Fibroblast of skin of abdomen (primary cell): ENCODE results near the gene TTC34.
"Not testable (repeated sequence)": the region's sequence is repeated elsewhere in the genome, so short reads cannot be mapped to it uniquely, and the experiment has no call there.

Experiments
- DNase-seq: peaks from one replicate; pipeline ENCODE4 v3.0.0-alpha.2; 2013

Gene TTC34

GRCh38 chr1:2628191-2628932 lies 173.1 kb downstream of the TTC34 start:
- no peak for DNase-seq

DNA sequence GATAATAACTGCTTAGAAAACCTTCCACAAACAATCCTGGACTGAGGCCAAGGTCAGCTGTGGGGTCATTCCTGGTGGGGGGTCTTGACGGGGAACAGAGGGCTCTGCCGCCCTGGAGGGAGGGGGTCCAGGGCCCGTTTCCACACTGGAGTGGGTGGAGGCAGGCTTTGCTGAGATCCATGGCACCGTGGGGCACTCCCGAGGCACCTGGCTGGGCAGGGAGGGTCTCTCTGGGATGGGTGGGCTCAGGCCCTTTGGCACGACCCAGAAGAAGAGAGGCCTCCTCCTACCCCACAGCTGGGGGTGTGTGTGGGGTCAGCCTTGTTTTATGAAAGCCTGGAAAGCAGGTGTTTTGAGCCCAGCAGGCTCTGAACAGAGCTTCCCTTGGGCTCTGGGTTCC lies 173.7 kb downstream of the TTC34 start:
- no peak for DNase-seq

DNA sequence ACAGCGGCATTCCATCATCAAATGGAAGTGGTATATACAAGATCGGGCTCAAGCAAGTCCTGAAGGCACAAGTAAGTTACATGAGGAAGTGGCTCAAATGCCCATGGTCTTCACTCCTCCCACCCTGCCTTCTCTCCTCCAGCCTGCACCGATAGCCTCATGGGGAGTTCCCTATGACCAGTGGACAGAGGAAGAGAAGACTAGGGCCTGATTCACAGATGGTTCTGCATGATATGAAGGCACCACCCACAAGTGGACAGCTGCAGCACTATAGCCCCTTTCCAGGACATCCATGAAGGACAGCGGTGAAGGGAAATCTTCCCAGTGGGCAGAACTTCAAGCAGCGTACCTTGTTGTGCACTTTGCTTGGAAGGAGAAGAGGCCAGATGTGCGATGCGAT lies 175.7 kb downstream of the TTC34 start:
- not testable (repeated sequence) for DNase-seq

DNA sequence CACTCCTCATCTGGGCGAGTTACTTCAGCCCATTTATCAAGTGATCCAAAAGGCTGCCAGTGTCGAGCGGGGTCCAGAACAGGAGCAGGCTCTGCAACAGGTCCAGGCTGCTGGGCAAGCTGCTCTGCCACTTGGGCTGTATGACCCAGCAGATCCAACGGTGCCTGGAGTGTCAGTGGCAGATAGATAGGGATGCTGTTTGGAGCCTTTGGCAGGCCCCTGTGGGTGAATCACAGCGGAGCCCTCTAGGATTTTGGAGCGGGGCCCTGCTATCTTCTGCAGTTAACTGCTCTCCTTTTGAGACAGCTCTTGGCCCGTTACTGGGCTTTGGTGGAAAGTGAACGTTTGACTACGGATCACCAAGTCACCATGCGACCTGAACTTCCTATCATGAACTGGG lies 176.2 kb downstream of the TTC34 start:
- DNase-seq: no peak

DNA sequence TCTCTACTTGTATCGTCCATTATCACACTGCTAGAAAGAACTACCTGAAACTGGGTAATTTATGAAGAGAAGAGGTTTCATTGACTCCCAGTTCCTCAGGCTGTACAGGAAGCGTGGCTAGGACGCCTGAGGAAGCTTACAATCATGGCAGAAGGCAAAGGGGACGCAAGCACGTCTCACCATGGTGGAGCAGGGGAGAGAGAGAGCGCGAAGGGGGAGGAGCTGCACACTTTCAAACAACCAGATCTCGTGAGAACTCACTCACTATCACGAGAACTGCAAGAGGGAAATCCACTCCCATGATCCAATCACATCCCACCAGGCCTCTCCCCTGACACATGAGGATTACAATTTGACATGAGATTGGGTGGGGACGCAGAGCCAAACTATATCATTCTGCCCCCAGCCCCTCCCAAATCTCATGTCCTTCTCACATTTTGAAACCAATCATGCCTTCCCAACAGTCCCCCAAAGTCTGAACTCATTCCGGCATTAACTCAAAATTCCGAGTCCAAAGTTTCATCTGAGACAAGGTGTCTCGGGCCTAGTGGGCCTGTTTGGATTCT lies 176.7 kb downstream of the TTC34 start:
- no peak for DNase-seq

DNA sequence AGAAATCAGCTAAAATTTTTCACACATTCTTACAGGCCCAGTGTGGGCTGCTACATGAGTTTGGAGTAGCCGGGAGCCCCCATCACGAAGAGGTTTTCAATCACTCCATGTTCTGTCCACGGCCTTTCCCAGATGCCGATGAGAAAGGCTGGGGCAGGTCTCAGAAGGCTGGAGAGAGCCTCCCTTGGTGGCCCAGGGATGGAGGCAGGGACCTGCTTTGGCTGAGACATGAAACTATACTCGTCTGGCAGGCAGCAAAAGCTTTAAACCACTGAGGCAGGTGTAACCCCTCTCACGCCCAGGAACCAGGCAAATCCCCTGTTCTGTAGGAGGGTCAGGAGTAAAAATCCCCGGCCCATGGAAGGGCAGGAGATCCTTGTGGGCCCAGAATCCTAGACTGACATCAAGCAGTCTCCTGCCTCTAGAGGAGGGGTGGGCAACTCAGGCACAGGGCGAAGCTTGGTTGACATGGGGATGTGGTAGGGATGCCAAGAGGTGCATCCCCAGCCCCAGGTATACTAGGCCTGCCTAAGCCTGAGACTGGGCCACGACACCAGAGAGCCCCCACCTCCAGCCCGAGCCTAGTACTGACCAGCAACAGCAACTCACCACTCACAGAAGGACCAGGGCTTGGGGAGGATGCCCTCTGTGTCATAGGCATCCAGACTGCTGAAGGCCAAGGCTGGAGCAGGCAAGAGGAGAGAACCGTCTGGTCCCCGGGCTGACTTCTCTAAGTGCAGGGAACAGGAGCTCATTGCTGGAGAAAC lies 177.7 kb downstream of the TTC34 start:
- no peak for DNase-seq

DNA sequence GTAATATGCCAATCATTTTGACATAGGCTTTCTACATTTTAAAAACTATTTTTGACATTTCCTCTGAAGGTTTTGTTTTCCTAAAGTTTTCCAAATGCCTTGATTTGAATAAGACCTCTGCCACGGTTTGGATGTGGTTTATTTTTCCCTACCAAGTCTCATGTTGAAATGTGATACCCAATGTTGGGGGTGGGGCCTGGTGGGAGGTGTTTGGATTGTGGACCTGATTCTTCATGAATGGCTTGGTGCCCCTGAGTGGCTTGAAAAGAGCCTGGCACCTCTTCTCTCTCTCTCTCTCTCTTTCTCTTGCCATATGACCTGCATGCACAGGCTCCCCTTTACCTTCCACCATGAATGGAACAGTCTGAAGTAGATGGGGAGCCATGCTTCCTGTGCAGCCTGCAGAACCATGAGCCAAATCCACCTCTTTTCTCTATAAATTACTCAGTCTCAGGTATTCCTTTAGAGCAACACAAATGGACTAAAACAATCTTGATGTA lies 183.5 kb downstream of the TTC34 start:
- DNase-seq: no peak

DNA sequence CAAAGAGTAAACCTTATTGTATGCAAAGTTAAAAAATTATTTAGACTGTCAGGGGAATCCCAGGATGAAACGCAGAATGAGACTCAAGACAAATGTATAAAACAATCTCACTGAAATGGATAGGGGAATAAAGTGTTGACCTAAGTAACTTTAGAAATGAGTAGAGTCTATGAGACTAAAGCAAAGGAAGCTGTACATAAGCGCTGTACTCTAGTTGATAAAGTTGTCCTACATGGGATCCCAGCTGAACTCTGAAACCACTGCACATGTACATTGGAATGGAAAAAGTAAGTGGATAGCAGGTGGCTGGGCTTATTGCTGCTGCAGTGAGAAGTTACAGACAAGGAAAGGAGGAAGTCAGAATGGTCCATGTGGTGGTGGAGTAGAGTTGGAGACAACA lies 187.3 kb downstream of the TTC34 start:
- DNase-seq: no peak

GRCh38 chr1:2612591-2613365 lies 188.7 kb downstream of the TTC34 start:
- no peak for DNase-seq

GRCh38 chr1:2611621-2612437 lies 189.7 kb downstream of the TTC34 start:
- DNase-seq: no peak

GRCh38 chr1:2611031-2611501 lies 190.4 kb downstream of the TTC34 start:
- DNase-seq: no peak

- DNase-seq: no peak
Measured at GRCh38 chr1:2610036-2610959, 191.2 kb downstream of the TTC34 start.

DNA sequence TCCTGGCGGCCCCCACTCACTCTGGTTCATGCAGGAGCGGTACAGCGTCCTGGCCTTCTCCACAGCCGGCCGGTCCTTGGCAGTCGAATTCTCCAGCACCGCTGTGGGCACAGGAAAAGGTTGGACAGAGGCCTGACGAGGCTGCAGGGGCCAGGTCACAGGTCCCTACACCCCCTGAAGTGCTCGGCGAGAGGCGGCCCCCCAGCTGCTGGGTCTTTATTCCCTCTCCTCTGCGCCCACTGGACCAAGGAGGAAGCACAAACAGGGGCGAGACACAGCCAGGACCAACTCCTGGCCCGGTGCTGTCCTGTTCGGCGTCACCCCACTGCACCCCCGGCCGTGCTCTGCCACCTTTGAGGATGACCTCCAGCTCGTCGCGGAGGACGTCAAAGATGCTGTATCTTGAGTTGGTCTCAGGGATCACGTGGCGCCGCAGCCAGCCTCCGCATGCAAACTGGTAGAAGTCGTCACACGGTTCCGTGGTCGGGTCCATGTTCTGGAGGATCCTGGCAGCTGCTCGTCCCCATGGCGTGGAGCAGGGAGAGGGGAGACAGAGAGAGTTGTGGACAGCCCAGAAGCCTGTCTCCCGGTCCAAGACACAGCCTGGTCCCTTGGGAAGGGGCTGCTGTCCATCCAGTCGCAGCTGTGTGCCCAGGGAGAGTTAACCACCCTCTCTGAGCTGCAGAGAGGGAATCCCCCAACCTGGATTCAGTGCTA lies 192.0 kb downstream of the TTC34 start:
- no peak for DNase-seq

DNA sequence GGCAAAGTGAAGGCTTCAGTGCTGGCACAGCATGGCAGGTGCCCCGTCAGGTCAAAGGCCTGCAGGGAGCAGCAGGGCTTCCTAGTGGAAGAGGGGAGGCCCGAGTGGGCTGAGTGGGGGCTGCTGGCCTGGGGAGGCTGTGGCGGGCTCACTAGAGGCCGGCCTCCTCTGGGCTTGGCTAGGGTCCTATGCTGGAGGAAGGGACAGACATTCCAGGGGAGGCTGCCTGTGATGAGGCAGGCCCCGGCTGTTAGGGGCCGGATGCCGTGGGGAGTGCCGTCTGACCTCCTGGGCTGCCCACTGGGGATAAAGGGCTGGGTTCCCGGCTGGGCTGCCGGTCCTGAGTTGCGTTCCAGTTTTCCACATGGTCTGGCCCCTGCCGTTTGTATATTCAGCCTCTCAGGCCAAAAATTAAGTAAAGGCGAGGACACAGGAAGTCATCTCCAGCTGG lies 193.8 kb downstream of the TTC34 start:
- no peak for DNase-seq

DNA sequence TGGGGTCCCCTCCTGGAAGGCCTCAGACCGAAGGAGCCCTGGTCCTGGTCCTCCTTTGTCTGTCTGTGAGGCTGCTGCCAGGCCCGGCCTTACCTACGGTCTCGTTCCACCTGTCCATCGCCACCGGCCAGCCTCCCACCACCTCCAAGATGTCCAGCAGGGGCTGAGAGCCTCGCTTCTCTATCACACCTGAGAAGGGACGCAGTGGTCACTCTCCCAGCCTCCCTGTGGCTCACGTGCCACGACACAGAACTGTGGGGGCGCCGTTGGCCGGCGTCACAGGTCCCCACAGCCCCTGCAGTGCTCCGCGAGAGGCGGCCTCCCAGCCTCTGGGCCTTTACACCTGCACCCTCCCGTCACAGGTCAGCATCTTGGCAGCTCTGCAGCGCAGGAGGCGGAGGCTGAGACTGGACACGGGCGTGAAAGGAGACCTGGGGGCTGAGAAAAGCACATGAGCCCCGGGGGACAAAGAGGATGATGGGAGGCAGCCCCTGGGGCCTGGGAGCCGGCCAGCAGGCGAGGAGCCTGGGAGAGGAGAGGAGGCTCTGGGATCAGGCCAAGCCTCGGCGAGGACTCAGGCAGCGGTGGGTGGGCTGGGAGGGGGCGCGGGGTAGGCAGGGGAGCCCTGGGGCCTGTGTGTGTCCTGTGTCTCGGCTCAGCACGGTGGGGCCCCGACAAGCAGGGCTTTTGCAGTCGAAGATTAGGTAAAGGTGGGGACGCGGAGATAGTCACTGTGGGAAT lies 194.4 kb downstream of the TTC34 start:
- DNase-seq: no peak

GRCh38 chr1:2606396-2606880 lies 195.1 kb downstream of the TTC34 start:
- no peak for DNase-seq

DNA sequence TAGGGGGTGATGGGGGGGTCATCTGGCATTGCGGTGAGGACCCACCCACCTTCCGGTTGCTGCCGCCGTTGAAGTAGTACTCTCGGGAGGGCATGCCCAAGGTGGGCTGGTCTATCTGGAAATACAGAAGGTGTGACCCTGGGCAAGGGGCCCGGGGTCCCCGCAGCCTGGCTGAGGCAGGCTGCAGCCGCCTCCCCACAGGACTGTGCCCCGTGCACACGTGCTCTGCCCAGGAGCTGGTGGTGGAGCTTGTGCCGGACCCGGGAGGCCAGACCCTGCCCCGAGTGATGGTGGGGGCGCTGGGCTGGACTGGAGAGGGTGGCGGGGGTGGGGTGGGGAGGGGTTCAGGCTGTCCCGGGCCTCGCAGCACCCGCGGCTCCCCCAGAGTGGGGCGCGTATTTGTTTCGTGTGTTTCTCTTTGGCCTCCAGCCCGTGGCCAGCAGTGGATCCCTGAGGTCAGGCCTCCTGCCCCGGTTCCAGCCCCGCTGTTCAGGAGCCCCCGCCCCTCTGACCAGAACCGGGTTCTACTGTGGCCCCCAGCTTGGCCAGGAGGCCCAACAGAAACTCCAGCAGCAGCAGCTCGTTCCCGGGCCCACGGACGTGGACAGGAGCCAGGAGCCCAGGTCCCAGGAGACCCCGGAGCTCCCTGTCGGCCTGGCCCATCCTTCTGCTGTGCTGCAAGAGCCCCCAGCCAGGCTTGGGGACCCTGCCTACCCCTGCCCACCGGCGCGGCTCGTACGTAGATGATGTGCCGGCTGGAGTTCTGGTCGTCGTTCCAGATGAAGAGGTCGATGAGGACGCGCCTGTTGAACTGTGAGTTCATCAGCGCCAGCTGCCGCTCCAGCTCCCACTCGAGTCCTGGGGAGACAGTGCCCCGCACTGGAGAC lies 195.7 kb downstream of the TTC34 start:
- no peak for DNase-seq
